Astrocyte (in vitro differentiated cells and primary cell): Measurements from ENCODE around the gene ENOX1.

Experiments used
- EZH2 ChIP-seq: IDR thresholded peaks from 2 replicates; pipeline ENCODE4 v1.6.1; 2012; ENCODE audit warnings: mild to moderate bottlenecking, low read length, inconsistent platforms; ENCODE audit not compliant: insufficient read depth
- TF ChIP-seq, protein P1 (sequence below): IDR thresholded peaks from 2 replicates; pipeline ENCODE4 v1.5.1; 2011; ENCODE audit warnings: low read depth, mild to moderate bottlenecking, inconsistent platforms, low read length, moderate library complexity; ENCODE audit not compliant: insufficient read depth

DNA sequence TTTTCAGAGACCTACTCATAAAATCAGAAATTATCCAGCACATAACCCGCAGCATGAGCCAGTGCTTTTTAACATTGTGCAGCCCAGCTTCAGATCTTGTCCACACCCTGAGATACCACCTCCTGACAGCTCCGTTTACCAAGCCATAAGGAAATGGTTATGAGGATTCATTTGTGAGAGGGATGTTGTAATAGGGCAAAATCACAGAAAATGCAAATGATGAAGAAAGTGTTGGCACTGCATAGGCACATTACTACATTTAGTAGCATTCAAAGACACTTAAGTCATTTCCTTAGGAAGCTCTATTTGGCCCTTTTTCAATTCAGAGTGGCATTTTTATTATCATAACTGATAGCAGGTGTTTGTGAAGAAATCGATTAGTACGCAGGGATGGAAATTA, 485.9 kb downstream of the ENOX1 start:
- TF ChIP-seq, protein P1, sequence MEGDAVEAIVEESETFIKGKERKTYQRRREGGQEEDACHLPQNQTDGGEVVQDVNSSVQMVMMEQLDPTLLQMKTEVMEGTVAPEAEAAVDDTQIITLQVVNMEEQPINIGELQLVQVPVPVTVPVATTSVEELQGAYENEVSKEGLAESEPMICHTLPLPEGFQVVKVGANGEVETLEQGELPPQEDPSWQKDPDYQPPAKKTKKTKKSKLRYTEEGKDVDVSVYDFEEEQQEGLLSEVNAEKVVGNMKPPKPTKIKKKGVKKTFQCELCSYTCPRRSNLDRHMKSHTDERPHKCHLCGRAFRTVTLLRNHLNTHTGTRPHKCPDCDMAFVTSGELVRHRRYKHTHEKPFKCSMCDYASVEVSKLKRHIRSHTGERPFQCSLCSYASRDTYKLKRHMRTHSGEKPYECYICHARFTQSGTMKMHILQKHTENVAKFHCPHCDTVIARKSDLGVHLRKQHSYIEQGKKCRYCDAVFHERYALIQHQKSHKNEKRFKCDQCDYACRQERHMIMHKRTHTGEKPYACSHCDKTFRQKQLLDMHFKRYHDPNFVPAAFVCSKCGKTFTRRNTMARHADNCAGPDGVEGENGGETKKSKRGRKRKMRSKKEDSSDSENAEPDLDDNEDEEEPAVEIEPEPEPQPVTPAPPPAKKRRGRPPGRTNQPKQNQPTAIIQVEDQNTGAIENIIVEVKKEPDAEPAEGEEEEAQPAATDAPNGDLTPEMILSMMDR = no peak
- no peak for TF ChIP-seq EZH2
